ENCODE measurements around the gene FOXP4.

DNA sequence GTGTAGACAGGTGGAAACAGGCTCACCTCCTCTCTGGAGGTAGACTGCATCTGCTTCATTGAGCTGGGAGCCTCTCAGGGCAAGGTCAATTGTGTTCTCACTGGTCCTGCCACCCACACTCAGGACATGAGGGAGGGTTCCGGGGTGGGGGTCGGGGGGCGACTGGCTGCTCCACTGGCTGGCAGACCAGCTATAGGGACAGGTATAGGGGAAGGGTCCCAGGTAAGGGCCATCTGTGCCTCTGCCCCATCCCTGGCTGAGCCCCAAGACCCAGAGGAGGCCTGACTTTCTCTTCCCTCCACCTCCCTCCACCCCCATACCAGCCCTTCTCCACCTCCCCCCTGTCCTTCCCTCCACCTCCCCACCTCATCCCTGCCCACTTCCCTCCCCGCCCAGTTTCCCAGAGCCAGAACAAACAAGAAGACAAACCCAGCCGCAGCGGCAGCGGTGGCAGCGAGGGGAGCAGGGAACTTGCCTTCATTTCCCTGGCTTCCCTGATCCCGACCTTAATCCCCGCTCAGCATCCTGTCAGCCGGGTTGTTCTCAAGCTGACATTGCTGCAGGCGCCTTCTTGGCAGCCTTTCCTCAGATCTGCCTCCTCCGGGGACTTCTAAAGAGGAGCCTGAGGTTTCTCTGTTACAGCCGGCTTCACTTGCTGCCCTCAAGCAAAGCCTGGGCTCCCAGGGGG is 18.3 kb upstream of the FOXP4 start:
- TF ChIP-seq, protein P1, sequence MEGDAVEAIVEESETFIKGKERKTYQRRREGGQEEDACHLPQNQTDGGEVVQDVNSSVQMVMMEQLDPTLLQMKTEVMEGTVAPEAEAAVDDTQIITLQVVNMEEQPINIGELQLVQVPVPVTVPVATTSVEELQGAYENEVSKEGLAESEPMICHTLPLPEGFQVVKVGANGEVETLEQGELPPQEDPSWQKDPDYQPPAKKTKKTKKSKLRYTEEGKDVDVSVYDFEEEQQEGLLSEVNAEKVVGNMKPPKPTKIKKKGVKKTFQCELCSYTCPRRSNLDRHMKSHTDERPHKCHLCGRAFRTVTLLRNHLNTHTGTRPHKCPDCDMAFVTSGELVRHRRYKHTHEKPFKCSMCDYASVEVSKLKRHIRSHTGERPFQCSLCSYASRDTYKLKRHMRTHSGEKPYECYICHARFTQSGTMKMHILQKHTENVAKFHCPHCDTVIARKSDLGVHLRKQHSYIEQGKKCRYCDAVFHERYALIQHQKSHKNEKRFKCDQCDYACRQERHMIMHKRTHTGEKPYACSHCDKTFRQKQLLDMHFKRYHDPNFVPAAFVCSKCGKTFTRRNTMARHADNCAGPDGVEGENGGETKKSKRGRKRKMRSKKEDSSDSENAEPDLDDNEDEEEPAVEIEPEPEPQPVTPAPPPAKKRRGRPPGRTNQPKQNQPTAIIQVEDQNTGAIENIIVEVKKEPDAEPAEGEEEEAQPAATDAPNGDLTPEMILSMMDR (conservative IDR thresholded peaks at IDR 0.05): no peak
- no peak for TF ChIP-seq ZFX (IDR thresholded peaks at IDR 0.05)
